ENCODE data around the gene NXPE1. TPM values are rescaled to one million over a fixed set of nuclear protein-coding genes. Genes with fewer than 3 reads are reported as not detected.

Gene NXPE1
- polyA plus RNA-seq, 1 of the 3 experiments (the other 2 are of a cell fraction), result not detected

GRCh38 chr11:114571712-114572111, 12.0 kb upstream of the NXPE1 start:
- Histone ChIP-seq H3K36me3 (replicated peaks in 1 of 2; ENCODE audit: control insufficient read depth in 1 of 2, insufficient read depth in 2 of 2, low read length in 1 of 2) (no peaks in the 10 kb centered on the region), H3K9ac (no peak overlapping the region), H3K27ac (ENCODE audit: low read depth in 2 of 2, low read length in 1 of 2) (no peak overlapping the region), H2AFZ (ENCODE audit: low read depth) (no peak overlapping the region), H3F3A (replicated peaks; ENCODE audit: insufficient read depth) (no peaks in the 10 kb centered on the region), H3K79me2 (ENCODE audit: insufficient read depth) (no peaks in the 10 kb centered on the region; the same call in 1 of the 2 replicates), H3K9me3 (no peaks in the 10 kb centered on the region), H3K4me3 (ENCODE audit: low read depth in 2 of 2, low read length in 1 of 2) (no peak overlapping the region), H3K4me2 (no peak overlapping the region), H4K20me1 (ENCODE audit: insufficient read depth) (no peaks in the 10 kb centered on the region), H3K27me3 (ENCODE audit: insufficient read depth) (no peaks in the 10 kb centered on the region), H3K4me1 (ENCODE audit: control insufficient read depth in 1 of 2, insufficient read depth in 2 of 2, low read depth in 1 of 2, low read length in 1 of 2) (no peaks in the 10 kb centered on the region), H3K9me2 (no peaks in the 10 kb centered on the region)
- WGBS (ENCODE audit: low lambda C conversion rate), result 0% methylated on average over 1 of the region's 1 CpG
- no peak for DNase-seq
- CTCF ChIA-PET, result interaction anchor here (0.5 kb wide), 1 partner anchor 179 kb away, joined by 3 read pairs; no protein-coding TSS in a partner anchor
- no peak for TF ChIP-seq POLR2AphosphoS5 (IDR thresholded peaks at IDR 0.05; ENCODE audit: low read depth, low read length)
- no peak for TF ChIP-seq EP300 (IDR thresholded peaks at IDR 0.05; ENCODE audit: borderline replicate concordance in 1 of 2, low read depth in 1 of 2, low read length in 1 of 2)
- TF ChIP-seq TCF12 (IDR thresholded peaks at IDR 0.05), result no peak
- no peak for TF ChIP-seq RAD21 (IDR thresholded peaks at IDR 0.05; ENCODE audit: low read length)
- TF ChIP-seq USF2 (IDR thresholded peaks at IDR 0.05; ENCODE audit: borderline replicate concordance, low read depth, low read length), result no peak
- no peak for TF ChIP-seq GATA2 (CRISPR knock-in tag; IDR thresholded peaks at IDR 0.05)
- no peak for TF ChIP-seq ELF1 (IDR thresholded peaks at IDR 0.05)
- no peak for TF ChIP-seq PBX3 (IDR thresholded peaks at IDR 0.05)
- no peak for TF ChIP-seq FOSL2 (IDR thresholded peaks at IDR 0.05; ENCODE audit: borderline replicate concordance, low read depth)
- TF ChIP-seq GABPA (IDR thresholded peaks at IDR 0.05; ENCODE audit: low read depth), result no peak
- TF ChIP-seq JUND (IDR thresholded peaks at IDR 0.05), result no peak
- TF ChIP-seq SIN3A (IDR thresholded peaks at IDR 0.05; ENCODE audit: borderline replicate concordance, low read depth, low read length), result no peak
- TF ChIP-seq, protein P1, sequence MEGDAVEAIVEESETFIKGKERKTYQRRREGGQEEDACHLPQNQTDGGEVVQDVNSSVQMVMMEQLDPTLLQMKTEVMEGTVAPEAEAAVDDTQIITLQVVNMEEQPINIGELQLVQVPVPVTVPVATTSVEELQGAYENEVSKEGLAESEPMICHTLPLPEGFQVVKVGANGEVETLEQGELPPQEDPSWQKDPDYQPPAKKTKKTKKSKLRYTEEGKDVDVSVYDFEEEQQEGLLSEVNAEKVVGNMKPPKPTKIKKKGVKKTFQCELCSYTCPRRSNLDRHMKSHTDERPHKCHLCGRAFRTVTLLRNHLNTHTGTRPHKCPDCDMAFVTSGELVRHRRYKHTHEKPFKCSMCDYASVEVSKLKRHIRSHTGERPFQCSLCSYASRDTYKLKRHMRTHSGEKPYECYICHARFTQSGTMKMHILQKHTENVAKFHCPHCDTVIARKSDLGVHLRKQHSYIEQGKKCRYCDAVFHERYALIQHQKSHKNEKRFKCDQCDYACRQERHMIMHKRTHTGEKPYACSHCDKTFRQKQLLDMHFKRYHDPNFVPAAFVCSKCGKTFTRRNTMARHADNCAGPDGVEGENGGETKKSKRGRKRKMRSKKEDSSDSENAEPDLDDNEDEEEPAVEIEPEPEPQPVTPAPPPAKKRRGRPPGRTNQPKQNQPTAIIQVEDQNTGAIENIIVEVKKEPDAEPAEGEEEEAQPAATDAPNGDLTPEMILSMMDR (IDR thresholded peaks at IDR 0.05), result no peak
- TF ChIP-seq FOXJ3 (CRISPR knock-in tag; IDR thresholded peaks at IDR 0.05), result no peak
- no peak for TF ChIP-seq USF1 (IDR thresholded peaks at IDR 0.05; ENCODE audit: borderline replicate concordance, low read depth)
- no peak for TF ChIP-seq MEF2A (IDR thresholded peaks at IDR 0.05; ENCODE audit: borderline replicate concordance, low read depth)
- POLR2A ChIA-PET, result no interaction called here
